Measurements from ENCODE around the gene TSNAXIP1. TPM values are rescaled to one million over a fixed set of nuclear protein-coding genes. Genes with fewer than 3 reads are reported as not detected.

TSNAXIP1 gene
- polyA plus RNA-seq, 1 donor (not counting 4 experiments of a cell fraction or from before 2014, with no cell fraction given), result 0.54 TPM

- H3K9me1 ChIP-seq (ENCODE audit: control insufficient read depth, extremely low read depth, insufficient read depth, low read length), result peaks cover 2% of the 10 kb centered on the region
- FAIRE-seq, result no peak
- peaks cover 5% of the 10 kb centered on the region for H3K4me1 ChIP-seq (ENCODE audit: control insufficient read depth, extremely low read depth, insufficient read depth, low read length)
These were observed 6.3 kb upstream of the TSNAXIP1 start for GRCh38 chr16:67800338-67800926.

GRCh38 chr16:67801241-67801640 is 5.4 kb upstream of the TSNAXIP1 start:
- TF ChIP-seq CTCF (optimal IDR thresholded peaks at IDR 0.05 in 1 of 3, IDR thresholded peaks at IDR 0.05 in 1 of 3, conservative IDR thresholded peaks at IDR 0.05 in 1 of 3; ENCODE audit: extremely low read depth in 1 of 3, insufficient read depth in 2 of 3, low read length in 3 of 3) (no peak), EZH2 (IDR thresholded peaks at IDR 0.05; ENCODE audit: low read length) (no peak)

More at GRCh38 chr16:67800338-67800926, 6.3 kb upstream of the TSNAXIP1 start:
- Histone ChIP-seq H3K9ac (ENCODE audit: control insufficient read depth, extremely low read depth, insufficient read depth, low read length) (no peak overlapping the region), H4K20me1 (ENCODE audit: control insufficient read depth, extremely low read depth, insufficient read depth, low read length) (no peaks in the 10 kb centered on the region), H3K4me2 (ENCODE audit: control insufficient read depth, extremely low read depth, insufficient read depth, low read depth, low read length) (no peak overlapping the region), H3K27ac (ENCODE audit: control insufficient read depth, insufficient read depth, low read length) (no peak overlapping the region), H3K36me3 (ENCODE audit: control insufficient read depth in 2 of 2, extremely low read depth in 1 of 2, insufficient read depth in 2 of 2, low read length in 2 of 2) (peaks cover 10 to 14% of the 10 kb centered on the region in 2 experiments), H3K9me3 (ENCODE audit: control insufficient read depth, low read depth, low read length) (no peaks in the 10 kb centered on the region), H3K4me3 (ENCODE audit: control insufficient read depth in 2 of 3, extremely low read depth in 1 of 3, insufficient read depth in 2 of 3, low read depth in 1 of 3, low read length in 3 of 3) (no peak overlapping the region), H2AFZ (ENCODE audit: control insufficient read depth, low read length) (no peak overlapping the region), H3K27me3 (ENCODE audit: control insufficient read depth, extremely low read depth, insufficient read depth, low read length) (no peaks in the 10 kb centered on the region), H3K79me2 (ENCODE audit: control insufficient read depth, insufficient read depth, low read length) (peaks cover 37% of the 10 kb centered on the region)
- dilution Hi-C loops (cut with MboI; ENCODE audit: extremely low pct_ligation_motif_present, low sequenced_read_pairs), result no loop called here
- no peak for DNase-seq (ENCODE audit: low read depth, low spot score)
- TF ChIP-seq CTCF (optimal IDR thresholded peaks at IDR 0.05 in 1 of 3, IDR thresholded peaks at IDR 0.05 in 1 of 3, conservative IDR thresholded peaks at IDR 0.05 in 1 of 3; ENCODE audit: extremely low read depth in 1 of 3, insufficient read depth in 2 of 3, low read length in 3 of 3) (no peak), EZH2 (IDR thresholded peaks at IDR 0.05; ENCODE audit: low read length) (no peak)

More at GRCh38 chr16:67801241-67801640, 5.4 kb upstream of the TSNAXIP1 start:
- Histone ChIP-seq H3K36me3 (ENCODE audit: control insufficient read depth in 2 of 2, extremely low read depth in 1 of 2, insufficient read depth in 2 of 2, low read length in 2 of 2) (peaks cover 10 to 14% of the 10 kb centered on the region in 2 experiments), H4K20me1 (ENCODE audit: control insufficient read depth, extremely low read depth, insufficient read depth, low read length) (no peaks in the 10 kb centered on the region), H3K27ac (ENCODE audit: control insufficient read depth, insufficient read depth, low read length) (no peak overlapping the region), H3K9me3 (ENCODE audit: control insufficient read depth, low read depth, low read length) (no peaks in the 10 kb centered on the region), H3K4me3 (ENCODE audit: control insufficient read depth in 2 of 3, extremely low read depth in 1 of 3, insufficient read depth in 2 of 3, low read depth in 1 of 3, low read length in 3 of 3) (no peak overlapping the region), H3K9me1 (ENCODE audit: control insufficient read depth, extremely low read depth, insufficient read depth, low read length) (peaks cover 2% of the 10 kb centered on the region), H3K4me1 (ENCODE audit: control insufficient read depth, extremely low read depth, insufficient read depth, low read length) (peaks cover 10% of the 10 kb centered on the region), H2AFZ (ENCODE audit: control insufficient read depth, low read length) (no peak overlapping the region), H3K4me2 (ENCODE audit: control insufficient read depth, extremely low read depth, insufficient read depth, low read depth, low read length) (no peak overlapping the region), H3K79me2 (ENCODE audit: control insufficient read depth, insufficient read depth, low read length) (peaks cover 45% of the 10 kb centered on the region), H3K27me3 (ENCODE audit: control insufficient read depth, extremely low read depth, insufficient read depth, low read length) (no peaks in the 10 kb centered on the region), H3K9ac (ENCODE audit: control insufficient read depth, extremely low read depth, insufficient read depth, low read length) (no peak overlapping the region)
- DNase-seq (ENCODE audit: low read depth, low spot score) (no peak), FAIRE-seq (no peak)
- dilution Hi-C loops (cut with MboI; ENCODE audit: extremely low pct_ligation_motif_present, low sequenced_read_pairs), result no loop called here
